Activated CD8-positive, alpha-beta memory T cell treated with anti-CD3 and anti-CD28 coated beads for 36 hours (primary cell): ENCODE results near the gene MYBBP1A. TPM values are rescaled to one million over a fixed set of nuclear protein-coding genes. Genes with fewer than 3 reads are reported as not detected.

ENCODE experiments used
- CTCF ChIA-PET: fragments of 350-600 bp; sonication (Branson Sonifier 250); formaldehyde crosslinking; loops from one replicate; lab custom pipeline; 2021; ENCODE audit warnings: antibody characterized with exemption; lab: Charles Lee
- POLR2A ChIA-PET: fragments of 350-600 bp; sonication (Branson Sonifier 250); formaldehyde crosslinking; loops from one replicate; lab custom pipeline; 2021; ENCODE audit warnings: antibody characterized with exemption; lab: Charles Lee
- total RNA-seq, 2 experiments: library from RNA; stranded (reverse); gene quantifications; one replicate each; pipeline ENCODE4 v1.2.3, GENCODE V29; 2021

Gene MYBBP1A
- total RNA-seq, 2 experiments from 2014 or later, result 154 to 157 TPM

DNA sequence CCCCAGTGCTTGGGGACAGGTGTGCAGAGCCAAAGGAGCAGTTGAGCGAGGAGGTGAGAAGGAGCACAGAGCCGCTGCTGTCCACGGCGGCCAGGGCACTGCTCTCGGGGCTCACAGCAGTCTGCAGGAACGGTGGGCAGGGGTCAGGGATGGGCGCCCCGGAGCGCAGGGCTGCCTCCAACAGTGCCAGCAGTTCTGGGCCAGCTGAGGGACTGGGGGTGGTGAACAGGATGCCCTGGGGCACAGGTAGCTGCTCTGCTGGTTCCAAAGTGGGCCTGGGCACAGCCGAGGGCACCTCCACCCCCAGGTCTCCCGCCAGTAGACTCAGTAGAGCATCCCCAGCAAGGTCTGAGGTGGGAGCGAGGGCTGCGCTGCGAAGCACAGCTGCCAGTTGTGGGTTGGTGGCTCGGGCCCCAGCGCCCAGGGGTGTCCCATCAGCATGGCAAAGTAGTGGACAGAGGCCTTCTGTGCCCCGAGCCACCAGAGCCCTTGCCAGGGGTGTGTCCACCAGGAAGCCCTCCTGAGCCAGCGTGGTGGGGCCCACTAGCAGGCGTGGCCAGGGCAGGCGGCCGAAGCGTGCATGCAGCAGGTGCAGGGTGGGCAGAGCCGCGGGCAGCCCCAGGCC lies 3.3 kb upstream of the MYBBP1A start:
- CTCF ChIA-PET, result no interaction called here

GRCh38 chr17:4557626-4558346 lies 2.6 kb upstream of the MYBBP1A start:
- ChIA-PET CTCF (interaction anchor here (0.8 kb wide), 1 partner anchor 9 kb away, joined by 3 read pairs; no protein-coding TSS in a partner anchor), POLR2A (interaction anchor here (0.6 kb wide), 1 partner anchor 62 kb away, joined by 5 read pairs; no protein-coding TSS in a partner anchor)

More for the DNA sequence above, 3.3 kb upstream of the MYBBP1A start:
- POLR2A ChIA-PET, result no interaction called here

DNA sequence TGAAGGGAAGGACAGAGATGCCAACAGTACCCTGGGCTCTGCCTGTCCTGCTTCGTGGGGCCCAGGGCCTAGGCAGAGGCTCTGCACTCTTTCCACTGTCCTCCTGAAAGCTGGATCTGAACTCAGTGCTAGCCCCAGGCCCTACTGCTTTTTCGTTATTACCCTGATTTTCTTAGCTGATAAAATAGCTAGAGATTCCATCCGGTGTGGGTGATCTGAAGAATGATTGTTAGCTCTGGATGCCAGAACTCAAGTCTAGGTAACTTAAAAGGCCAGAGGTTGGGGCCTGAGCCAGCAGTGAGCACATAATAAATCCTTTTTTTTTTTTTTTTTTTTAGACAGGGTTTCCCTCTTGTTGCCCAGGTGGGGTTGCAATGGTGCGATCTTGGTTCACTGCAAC lies 1.8 kb upstream of the MYBBP1A start:
- ChIA-PET CTCF (interaction anchor here (0.7 to 0.8 kb wide), 3 partner anchors 10 to 1522 kb away, joined by 3 to 4 read pairs (median 3); no protein-coding TSS in a partner anchor), POLR2A (interaction anchor here (0.6 kb wide), 2 partner anchors 63 to 388 kb away, joined by 3 to 5 read pairs; no protein-coding TSS in a partner anchor)

DNA sequence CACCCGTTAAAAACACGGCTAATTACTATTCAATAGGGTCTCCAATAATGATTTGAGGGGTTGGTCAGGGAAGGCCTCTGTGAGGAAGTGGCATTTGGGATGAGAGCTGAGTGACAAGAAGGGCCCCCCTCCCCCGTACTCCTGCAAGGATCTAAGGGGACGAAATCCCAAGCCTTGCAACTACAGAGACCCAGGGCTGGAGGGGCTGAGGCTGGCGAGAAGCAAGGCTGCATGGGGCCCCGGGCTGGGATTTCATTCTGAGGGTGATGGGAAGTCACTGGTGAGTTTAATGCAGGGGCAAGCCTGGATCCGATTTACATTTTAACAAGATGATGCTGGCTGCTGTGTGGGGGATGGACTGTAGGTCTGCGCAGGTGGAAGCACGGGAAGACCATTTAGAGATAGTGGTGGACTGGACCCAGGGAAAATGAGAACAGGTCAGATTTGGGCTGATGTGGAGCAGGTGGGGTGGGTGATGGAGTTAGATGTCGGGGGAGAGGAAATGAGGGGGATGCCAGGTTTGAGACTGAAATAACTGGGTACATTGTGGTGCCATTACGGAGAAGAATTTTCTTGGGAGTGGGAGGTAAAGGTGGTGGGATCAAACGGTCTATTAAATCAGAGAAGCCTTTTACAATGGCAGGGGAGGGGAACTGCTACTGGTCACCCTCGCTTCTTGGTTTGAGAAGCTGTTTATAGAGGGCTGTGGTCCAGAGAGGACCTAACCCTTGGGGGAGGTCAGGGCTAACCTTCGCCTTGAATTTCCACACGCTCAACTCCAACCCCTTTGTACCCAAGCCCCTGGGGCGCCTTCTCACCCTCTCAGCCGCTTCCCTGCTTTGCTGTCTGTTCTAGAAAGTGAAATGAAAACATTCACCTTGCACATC lies 932 bp upstream of the MYBBP1A start:
- POLR2A ChIA-PET, result interaction anchor here (0.6 kb wide), 1 partner anchor 389 kb away, joined by 3 read pairs; no protein-coding TSS in a partner anchor
- CTCF ChIA-PET, result interaction anchor here (0.6 to 2.3 kb wide), 5 partner anchors 11 to 81 kb away, joined by 3 to 7 read pairs (median 3); partner anchors contain the start of gene SMTNL2

DNA sequence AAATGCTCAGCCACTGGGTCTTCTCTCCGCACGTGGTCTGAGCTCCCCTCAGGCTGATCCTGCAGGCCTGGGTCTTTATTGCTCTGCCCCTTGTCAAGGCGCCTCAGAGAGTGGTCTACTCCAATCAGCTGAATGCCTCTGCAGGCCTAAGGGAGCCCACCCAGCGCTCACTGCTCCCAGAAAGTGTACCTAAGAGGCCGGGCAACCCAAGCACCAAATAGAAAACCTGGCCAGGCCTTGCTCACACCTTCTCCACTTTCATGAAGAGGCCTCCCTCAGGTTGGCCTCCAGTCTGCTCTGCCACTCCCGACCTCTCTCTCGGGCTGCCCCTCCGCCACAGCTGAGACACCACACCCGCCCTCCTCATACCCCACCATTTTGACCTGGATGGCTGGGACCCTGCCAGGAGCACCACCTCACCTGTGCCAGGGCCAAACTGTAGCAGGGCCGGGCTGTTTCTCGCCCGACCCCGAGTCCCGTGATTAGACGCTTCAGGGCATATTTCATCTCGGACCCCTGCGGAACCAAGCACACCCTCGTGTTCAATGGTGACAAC lies 665 bp downstream of the MYBBP1A start:
- POLR2A ChIA-PET, result interaction anchor here (0.6 kb wide), 1 partner anchor 19 kb away, joined by 3 read pairs; no protein-coding TSS in a partner anchor

GRCh38 chr17:4553669-4554068 lies 1.5 kb downstream of the MYBBP1A start:
- POLR2A ChIA-PET, result no interaction called here
- CTCF ChIA-PET, result interaction anchor here (1.2 kb wide), 1 partner anchor 42 kb away, joined by 3 read pairs; no protein-coding TSS in a partner anchor

More for the DNA sequence above, 665 bp downstream of the MYBBP1A start:
- CTCF ChIA-PET, result interaction anchor here (1.2 to 2.3 kb wide), 2 partner anchors 12 to 43 kb away, joined by 3 to 7 read pairs; no protein-coding TSS in a partner anchor

- ChIA-PET CTCF (interaction anchor here (0.6 to 1.3 kb wide), 3 partner anchors 10 to 131 kb away, joined by 3 read pairs; no protein-coding TSS in a partner anchor), POLR2A (interaction anchor here (0.6 kb wide), 2 partner anchors 10 to 504 kb away, joined by 3 to 4 read pairs; no protein-coding TSS in a partner anchor)
These were observed 3.2 kb downstream of the MYBBP1A start for GRCh38 chr17:4551796-4552525.

- CTCF ChIA-PET, result no interaction called here
- POLR2A ChIA-PET, result no interaction called here
These were observed 4.0 kb downstream of the MYBBP1A start for GRCh38 chr17:4551141-4551540.

DNA sequence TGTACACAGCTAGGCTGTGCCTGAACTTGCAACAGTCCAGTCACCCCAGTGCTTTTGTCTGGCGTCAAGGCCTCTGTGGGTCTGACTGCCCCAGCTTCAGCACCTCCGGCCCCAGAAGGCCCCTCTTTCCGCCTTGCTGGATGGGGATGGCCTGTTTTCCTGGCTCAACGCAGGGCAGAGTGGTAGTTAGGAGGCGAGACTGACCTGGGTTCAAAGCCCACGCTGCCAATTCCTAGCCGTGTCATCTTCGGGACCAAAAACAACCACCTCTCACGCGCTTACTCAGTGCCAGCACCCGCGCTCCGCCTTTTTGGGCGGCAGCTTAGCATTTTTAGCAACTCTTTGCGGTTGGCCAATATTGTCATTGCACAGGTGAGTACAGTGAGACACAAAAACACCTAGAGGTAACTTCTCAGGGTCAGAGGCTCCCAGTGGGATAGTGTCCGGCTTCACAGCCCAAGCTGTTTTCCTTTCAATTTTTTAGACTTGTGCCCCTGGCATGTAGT lies 4.6 kb downstream of the MYBBP1A start:
- CTCF ChIA-PET, result interaction anchor here (0.9 to 1.4 kb wide), 3 partner anchors 15 to 75 kb away, joined by 3 to 5 read pairs (median 3); no protein-coding TSS in a partner anchor

DNA sequence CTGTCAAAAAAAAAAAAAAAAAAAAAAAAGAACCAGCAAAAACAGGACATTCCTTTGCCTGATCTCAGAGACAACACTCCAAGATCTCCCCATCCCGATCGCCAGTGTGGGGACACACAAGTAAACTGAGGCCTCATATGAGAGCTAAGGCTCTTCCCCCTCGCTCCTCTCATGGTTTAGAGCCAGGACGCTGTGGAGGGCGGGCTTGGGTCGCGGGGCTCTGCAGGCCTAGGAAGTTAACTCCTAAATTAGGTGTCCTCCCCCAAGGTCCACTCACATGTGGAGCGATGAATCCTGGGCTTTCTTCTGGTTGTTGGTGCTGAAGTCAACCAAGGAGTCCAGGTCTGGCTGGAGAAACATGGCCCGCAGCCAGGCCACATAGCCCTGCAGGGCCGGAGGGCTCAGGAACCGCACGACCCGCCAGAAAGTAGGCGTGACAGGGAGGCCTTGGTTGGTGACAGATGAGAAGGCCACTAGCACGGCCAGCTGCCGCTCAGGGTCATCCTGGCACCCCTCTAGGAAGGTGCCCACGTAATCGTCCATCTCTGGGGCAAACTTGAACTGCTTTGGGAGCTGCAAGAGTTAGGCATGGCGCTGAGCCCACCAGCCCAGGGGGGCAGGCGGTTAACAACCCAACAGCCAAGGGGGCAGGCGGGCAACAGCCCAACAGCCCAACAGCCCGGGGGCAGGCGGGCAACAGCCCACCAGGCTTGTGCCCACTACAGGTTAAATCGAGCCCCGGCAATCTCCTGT lies 5.2 kb downstream of the MYBBP1A start:
- ChIA-PET POLR2A (interaction anchor here (0.6 to 1.4 kb wide), 2 partner anchors 12 to 286 kb away, joined by 7 to 10 read pairs; partner anchors contain the start of gene ANKFY1), CTCF (interaction anchor here (0.9 to 1.4 kb wide), 4 partner anchors 15 to 76 kb away, joined by 3 to 5 read pairs (median 3); no protein-coding TSS in a partner anchor)

More for the DNA sequence above, 4.6 kb downstream of the MYBBP1A start:
- POLR2A ChIA-PET, result no interaction called here

GRCh38 chr17:4548721-4549531 lies 6.3 kb downstream of the MYBBP1A start:
- ChIA-PET POLR2A (interaction anchor here (0.6 to 1.4 kb wide), 2 partner anchors 11 to 285 kb away, joined by 7 to 10 read pairs; partner anchors contain the start of gene ANKFY1), CTCF (interaction anchor here (1.0 kb wide), 1 partner anchor 18 kb away, joined by 3 read pairs; no protein-coding TSS in a partner anchor)

- POLR2A ChIA-PET, result no interaction called here
- CTCF ChIA-PET, result no interaction called here
These were observed 7.1 kb downstream of the MYBBP1A start for GRCh38 chr17:4548061-4548461.

- ChIA-PET POLR2A (no interaction called here), CTCF (no interaction called here)
These were observed 7.9 kb downstream of the MYBBP1A start for GRCh38 chr17:4547118-4547906.

GRCh38 chr17:4545217-4545951 lies 9.8 kb downstream of the MYBBP1A start:
- ChIA-PET POLR2A (no interaction called here), CTCF (interaction anchor here (1.4 kb wide), 1 partner anchor 81 kb away, joined by 4 read pairs; no protein-coding TSS in a partner anchor)
